AG04449 (cell line): ENCODE results near the gene SH3D19.
"Not testable (repeated sequence)": the region's sequence is repeated elsewhere in the genome, so short reads cannot be mapped to it uniquely, and the experiment has no call there.

ENCODE experiments used
- CTCF ChIA-PET: fragments of 350-600 bp; formaldehyde crosslinking; extraction: SDS; loops from one replicate; lab custom pipeline; 2021; ENCODE audit warnings: antibody characterized with exemption; lab: Yijun Ruan, JAX
- POLR2A ChIA-PET: fragments of 400-600, 350-600 bp; formaldehyde crosslinking; extraction: SDS; loops from one replicate; lab custom pipeline; 2020; ENCODE audit warnings: antibody characterized with exemption, inconsistent platforms; lab: Yijun Ruan, JAX
- DNase-seq: peaks from one replicate; pipeline ENCODE4 v3.0.0-alpha.2; 2010; ENCODE audit warnings: low read depth, low spot score
- H3K4me3 ChIP-seq: 2 replicates; pipeline ENCODE4 v1.5.1; 2011; ENCODE audit warnings: low read depth, mild to moderate bottlenecking, control low read depth, low read length
- CTCF ChIP-seq: IDR thresholded peaks from one replicate; pipeline ENCODE4 v1.5.1; 2011; ENCODE audit warnings: mild to moderate bottlenecking, moderate library complexity, low read length, control low read depth, inconsistent platforms; ENCODE audit not compliant: insufficient read depth; ENCODE audit errors: missing control alignments

SH3D19 gene

GRCh38 chr4:151143811-151144210 lies 181.6 kb downstream of the SH3D19 start:
- TF ChIP-seq CTCF = no peak
- DNase-seq = no peak
- H3K4me3 ChIP-seq = no peak overlapping the region
- ChIA-PET POLR2A (no interaction called here), CTCF (no interaction called here)

DNA sequence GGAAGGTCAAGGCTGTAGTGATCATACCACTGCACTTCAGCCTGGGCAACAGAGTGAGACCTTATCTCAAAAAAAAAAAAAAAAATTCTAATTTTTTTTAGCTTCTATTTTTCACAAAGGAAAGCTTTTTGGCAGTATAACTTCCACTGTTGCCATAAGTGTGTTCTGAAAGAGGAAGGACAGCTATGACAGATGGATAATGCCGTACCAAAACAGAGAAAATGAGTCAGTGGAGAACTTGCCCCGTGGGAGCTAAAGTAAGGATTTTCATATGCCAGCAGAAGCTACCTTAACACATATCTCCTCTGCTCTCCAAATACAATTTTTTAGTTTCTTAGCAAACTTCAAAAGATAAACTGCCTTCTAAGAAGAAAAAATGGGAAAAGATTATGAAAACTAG lies 182.2 kb downstream of the SH3D19 start:
- DNase-seq = no peak
- no peak overlapping the region for H3K4me3 ChIP-seq
- POLR2A ChIA-PET = no interaction called here
- TF ChIP-seq CTCF = no peak
- CTCF ChIA-PET = no interaction called here

DNA sequence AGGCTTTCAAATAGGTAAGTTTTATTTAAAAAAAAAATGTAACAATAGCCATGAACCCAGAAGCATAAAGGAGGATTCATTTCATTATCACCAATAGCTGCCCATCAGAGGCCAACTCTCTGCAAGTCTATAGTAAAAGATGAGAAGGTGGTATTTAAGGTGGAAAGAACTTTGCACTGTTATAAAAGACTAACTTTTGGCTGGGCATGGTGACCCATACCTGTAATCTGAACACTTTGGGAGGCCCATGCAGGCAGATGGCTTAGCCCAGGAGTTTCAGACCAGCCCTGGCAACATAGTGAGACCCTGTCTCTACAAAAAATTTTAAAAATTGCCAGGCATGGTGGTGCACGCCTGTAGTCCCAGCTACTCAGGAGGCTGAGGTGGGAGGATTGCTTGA lies 182.6 kb downstream of the SH3D19 start:
- CTCF ChIA-PET = no interaction called here
- DNase-seq = no peak
- POLR2A ChIA-PET = no interaction called here
- TF ChIP-seq CTCF = no peak
- H3K4me3 ChIP-seq = no peak overlapping the region

- no peak overlapping the region for H3K4me3 ChIP-seq
- DNase-seq = no peak
- CTCF ChIA-PET = interaction anchor here (1.0 to 1.5 kb wide), 2 partner anchors 9 to 22 kb away, joined by 3 read pairs; no protein-coding TSS in a partner anchor
- no peak for TF ChIP-seq CTCF
- POLR2A ChIA-PET = no interaction called here
Measured at GRCh38 chr4:151139814-151140213, 185.6 kb downstream of the SH3D19 start.

- CTCF ChIA-PET = interaction anchor here (1.5 kb wide), 1 partner anchor 9 kb away, joined by 3 read pairs; no protein-coding TSS in a partner anchor
- POLR2A ChIA-PET, H3K4me3 ChIP-seq, DNase-seq: not testable (repeated sequence)
Measured at GRCh38 chr4:151136048-151136447, 189.4 kb downstream of the SH3D19 start.

DNA sequence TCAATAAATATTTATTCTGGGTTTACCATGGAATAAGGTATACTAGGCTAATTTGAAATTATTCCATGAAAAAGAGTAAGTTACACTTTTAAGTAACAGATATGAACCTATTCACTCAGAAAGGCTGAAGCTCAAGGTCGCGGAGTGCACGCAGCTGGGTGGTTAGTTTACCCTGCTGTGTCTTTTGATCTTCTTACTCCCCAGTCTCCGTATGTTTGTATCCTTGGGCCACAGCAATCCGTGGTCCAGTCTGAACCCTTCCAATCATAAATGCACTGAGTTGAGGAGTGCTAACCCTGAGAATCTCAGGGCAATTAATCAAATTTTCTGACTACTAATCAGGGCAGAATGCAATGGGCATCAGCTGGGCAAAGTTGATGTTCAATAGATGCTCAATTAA lies 192.1 kb downstream of the SH3D19 start:
- CTCF ChIA-PET = interaction anchor here (1.7 kb wide), 1 partner anchor 477 kb away, joined by 3 read pairs; no protein-coding TSS in a partner anchor
- POLR2A ChIA-PET = interaction anchor here (0.6 kb wide), 1 partner anchor 1329 kb away, joined by 3 read pairs; no protein-coding TSS in a partner anchor
- TF ChIP-seq CTCF = no peak
- H3K4me3 ChIP-seq = no peak overlapping the region
- no peak for DNase-seq

- CTCF ChIA-PET = interaction anchor here (2.7 kb wide), 1 partner anchor 13 kb away, joined by 16 read pairs; no protein-coding TSS in a partner anchor
- POLR2A ChIA-PET = no interaction called here
Measured at GRCh38 chr4:151129796-151130195, 195.6 kb downstream of the SH3D19 start.

More at GRCh38 chr4:151129796-151130195, 195.6 kb downstream of the SH3D19 start:
- no peak for DNase-seq
- no peak overlapping the region for H3K4me3 ChIP-seq
- no peak for TF ChIP-seq CTCF
